HEK293 (cell line): ENCODE data around the gene MKKS.

Experiments
- BCL11A ChIP-seq: fragments of 450-650 bp; formaldehyde crosslinking; IDR thresholded peaks from 2 replicates; pipeline ENCODE4 v1.5.1; 2016; ENCODE audit warnings: low read depth, missing biosample characterization, missing genetic modification characterization
- FEZF1 ChIP-seq: fragments of 450-650 bp; formaldehyde crosslinking; IDR thresholded peaks from 2 replicates; pipeline ENCODE4 v1.5.1; 2016; ENCODE audit warnings: missing biosample characterization, missing genetic modification characterization
- SP7 ChIP-seq: fragments of 450-650 bp; formaldehyde crosslinking; IDR thresholded peaks from 2 replicates; pipeline ENCODE4 v1.5.1; 2016; ENCODE audit warnings: missing biosample characterization, missing genetic modification characterization
- ZBTB17 ChIP-seq: fragments of 450-650 bp; formaldehyde crosslinking; IDR thresholded peaks from 2 replicates; pipeline ENCODE4 v1.5.1; 2016; ENCODE audit warnings: missing biosample characterization, missing genetic modification characterization
- ZBTB26 ChIP-seq: fragments of 450-650 bp; formaldehyde crosslinking; optimal IDR thresholded peaks from 2 replicates; pipeline ENCODE3; 2016; ENCODE audit warnings: missing biosample characterization, mild to moderate bottlenecking, missing genetic modification characterization
- ZNF10 ChIP-seq: fragments of 450-650 bp; formaldehyde crosslinking; IDR thresholded peaks from 2 replicates; pipeline ENCODE4 v1.5.1; 2017; ENCODE audit warnings: missing biosample characterization, missing genetic modification characterization
- ZNF175 ChIP-seq: fragments of 450-650 bp; formaldehyde crosslinking; IDR thresholded peaks from 2 replicates; pipeline ENCODE4 v1.5.1; 2016; ENCODE audit warnings: missing biosample characterization, missing genetic modification characterization
- ZNF280C ChIP-seq: fragments of 450-650 bp; formaldehyde crosslinking; IDR thresholded peaks from 2 replicates; pipeline ENCODE4 v1.5.1; 2016; ENCODE audit warnings: missing biosample characterization, missing genetic modification characterization
- ZNF302 ChIP-seq: fragments of 450-650 bp; formaldehyde crosslinking; IDR thresholded peaks from 2 replicates; pipeline ENCODE4 v1.5.1; 2016; ENCODE audit warnings: missing biosample characterization, missing genetic modification characterization, low read depth
- ZNF416 ChIP-seq: fragments of 450-650 bp; formaldehyde crosslinking; IDR thresholded peaks from 2 replicates; pipeline ENCODE4 v1.5.1; 2016; ENCODE audit warnings: missing biosample characterization, missing genetic modification characterization
- ZNF426 ChIP-seq: fragments of 450-650 bp; formaldehyde crosslinking; IDR thresholded peaks from 2 replicates; pipeline ENCODE4 v1.5.1; 2017; ENCODE audit warnings: missing biosample characterization, missing genetic modification characterization, mild to moderate bottlenecking, inconsistent platforms, moderate library complexity
- ZNF473 ChIP-seq: fragments of 450-650 bp; formaldehyde crosslinking; IDR thresholded peaks from 2 replicates; pipeline ENCODE4 v1.5.1; 2017; ENCODE audit warnings: missing biosample characterization, missing genetic modification characterization
- ZNF513 ChIP-seq: fragments of 450-650 bp; IDR thresholded peaks from 2 replicates; pipeline ENCODE4 v1.5.1; 2018; ENCODE audit warnings: missing biosample characterization, missing genetic modification characterization
- ZNF514 ChIP-seq: fragments of 450-650 bp; formaldehyde crosslinking; IDR thresholded peaks from 2 replicates; pipeline ENCODE4 v1.5.1; 2016; ENCODE audit warnings: missing biosample characterization, missing genetic modification characterization
- ZNF548 ChIP-seq: fragments of 450-650 bp; formaldehyde crosslinking; IDR thresholded peaks from 2 replicates; pipeline ENCODE4 v1.5.1; 2016; ENCODE audit warnings: missing biosample characterization, missing genetic modification characterization
- ZNF558 ChIP-seq: fragments of 450-650 bp; formaldehyde crosslinking; IDR thresholded peaks from 2 replicates; pipeline ENCODE4 v1.5.1; 2016; ENCODE audit warnings: missing biosample characterization, missing genetic modification characterization
- ZNF645 ChIP-seq: fragments of 450-650 bp; formaldehyde crosslinking; IDR thresholded peaks from 2 replicates; pipeline ENCODE4; 2016; ENCODE audit warnings: missing biosample characterization, missing genetic modification characterization
- ZNF670 ChIP-seq: fragments of 450-650 bp; formaldehyde crosslinking; IDR thresholded peaks from 2 replicates; pipeline ENCODE4 v1.5.1; 2016; ENCODE audit warnings: missing biosample characterization, missing genetic modification characterization, low read depth
- ZNF701 ChIP-seq: fragments of 450-650 bp; formaldehyde crosslinking; IDR thresholded peaks from 2 replicates; pipeline ENCODE4 v1.5.1; 2016; ENCODE audit warnings: missing biosample characterization, missing genetic modification characterization
- ZNF791 ChIP-seq: fragments of 450-650 bp; formaldehyde crosslinking; IDR thresholded peaks from 2 replicates; pipeline ENCODE4 v1.5.1; 2016; ENCODE audit warnings: missing biosample characterization, missing genetic modification characterization
- ZSCAN30 ChIP-seq: fragments of 450-650 bp; IDR thresholded peaks from 2 replicates; pipeline ENCODE4 v1.5.1; 2018; ENCODE audit warnings: missing biosample characterization, mild to moderate bottlenecking, missing genetic modification characterization, moderate library complexity
- TF ChIP-seq, protein P1 (sequence below): fragments of 450-650 bp; formaldehyde crosslinking; IDR thresholded peaks from 2 replicates; pipeline ENCODE4 v1.5.1; 2016; ENCODE audit warnings: missing biosample characterization, missing genetic modification characterization, borderline replicate concordance
- TF ChIP-seq, protein P2 (sequence below): fragments of 450-650 bp; formaldehyde crosslinking; IDR thresholded peaks from 2 replicates; pipeline ENCODE4 v1.5.1; 2017; ENCODE audit warnings: missing biosample characterization, missing genetic modification characterization
- TF ChIP-seq, protein P3 (sequence below): fragments of 450-650 bp; formaldehyde crosslinking; IDR thresholded peaks from 2 replicates; pipeline ENCODE4 v1.5.1; 2016; ENCODE audit warnings: missing biosample characterization, missing genetic modification characterization

Gene MKKS

DNA sequence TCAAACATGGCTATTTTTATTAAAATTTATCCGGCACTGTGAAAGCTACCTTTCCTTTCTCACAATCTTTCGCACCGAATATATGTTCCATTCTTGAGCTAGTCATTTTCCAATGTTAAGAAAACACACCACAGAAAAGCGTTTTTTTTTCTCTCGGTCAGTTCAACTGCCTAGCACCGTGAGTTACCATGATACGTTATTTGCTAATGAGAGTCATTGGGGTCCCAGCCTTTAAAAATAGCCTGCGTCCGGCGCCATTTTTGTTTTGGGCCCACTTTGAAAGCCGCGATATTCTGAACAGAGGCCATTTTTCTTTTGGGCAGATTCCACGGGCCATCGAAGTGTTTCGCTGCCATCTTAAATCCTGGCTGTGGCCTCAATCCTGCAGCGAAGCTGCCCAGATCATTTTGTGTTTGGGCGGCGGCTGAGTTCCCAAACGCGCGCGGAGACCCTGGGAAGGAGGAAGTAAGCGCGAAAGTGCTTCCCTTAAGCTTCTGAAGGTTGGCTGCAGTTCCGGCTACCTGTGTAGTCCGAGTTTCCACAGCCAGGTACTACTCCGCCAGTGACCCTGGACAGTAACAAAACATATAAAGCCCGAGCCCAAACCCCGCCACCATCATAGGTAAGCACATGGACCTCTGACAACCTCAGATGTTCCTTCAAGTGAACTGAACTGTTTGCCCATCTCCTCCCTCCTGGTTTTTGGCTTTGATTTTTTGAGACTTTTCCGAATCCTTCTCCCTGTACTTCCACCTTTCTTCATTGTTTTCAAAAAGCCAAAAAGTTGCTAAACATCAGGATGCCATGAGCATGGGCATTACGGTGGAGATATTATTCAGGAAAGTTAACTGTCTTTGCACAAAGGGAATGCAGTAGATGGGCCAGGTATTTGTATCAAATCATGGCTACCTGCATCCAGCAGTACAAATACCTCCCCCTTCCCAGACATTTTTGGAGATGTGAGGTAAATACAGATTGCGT is 1.1 kb upstream of the MKKS start, which contains the start of gene SLX4IP (continued):
- no peak for TF ChIP-seq ZNF645 (tag by site-specific recombination)
- no peak for TF ChIP-seq ZNF10 (tag by site-specific recombination)
- TF ChIP-seq, protein P1, sequence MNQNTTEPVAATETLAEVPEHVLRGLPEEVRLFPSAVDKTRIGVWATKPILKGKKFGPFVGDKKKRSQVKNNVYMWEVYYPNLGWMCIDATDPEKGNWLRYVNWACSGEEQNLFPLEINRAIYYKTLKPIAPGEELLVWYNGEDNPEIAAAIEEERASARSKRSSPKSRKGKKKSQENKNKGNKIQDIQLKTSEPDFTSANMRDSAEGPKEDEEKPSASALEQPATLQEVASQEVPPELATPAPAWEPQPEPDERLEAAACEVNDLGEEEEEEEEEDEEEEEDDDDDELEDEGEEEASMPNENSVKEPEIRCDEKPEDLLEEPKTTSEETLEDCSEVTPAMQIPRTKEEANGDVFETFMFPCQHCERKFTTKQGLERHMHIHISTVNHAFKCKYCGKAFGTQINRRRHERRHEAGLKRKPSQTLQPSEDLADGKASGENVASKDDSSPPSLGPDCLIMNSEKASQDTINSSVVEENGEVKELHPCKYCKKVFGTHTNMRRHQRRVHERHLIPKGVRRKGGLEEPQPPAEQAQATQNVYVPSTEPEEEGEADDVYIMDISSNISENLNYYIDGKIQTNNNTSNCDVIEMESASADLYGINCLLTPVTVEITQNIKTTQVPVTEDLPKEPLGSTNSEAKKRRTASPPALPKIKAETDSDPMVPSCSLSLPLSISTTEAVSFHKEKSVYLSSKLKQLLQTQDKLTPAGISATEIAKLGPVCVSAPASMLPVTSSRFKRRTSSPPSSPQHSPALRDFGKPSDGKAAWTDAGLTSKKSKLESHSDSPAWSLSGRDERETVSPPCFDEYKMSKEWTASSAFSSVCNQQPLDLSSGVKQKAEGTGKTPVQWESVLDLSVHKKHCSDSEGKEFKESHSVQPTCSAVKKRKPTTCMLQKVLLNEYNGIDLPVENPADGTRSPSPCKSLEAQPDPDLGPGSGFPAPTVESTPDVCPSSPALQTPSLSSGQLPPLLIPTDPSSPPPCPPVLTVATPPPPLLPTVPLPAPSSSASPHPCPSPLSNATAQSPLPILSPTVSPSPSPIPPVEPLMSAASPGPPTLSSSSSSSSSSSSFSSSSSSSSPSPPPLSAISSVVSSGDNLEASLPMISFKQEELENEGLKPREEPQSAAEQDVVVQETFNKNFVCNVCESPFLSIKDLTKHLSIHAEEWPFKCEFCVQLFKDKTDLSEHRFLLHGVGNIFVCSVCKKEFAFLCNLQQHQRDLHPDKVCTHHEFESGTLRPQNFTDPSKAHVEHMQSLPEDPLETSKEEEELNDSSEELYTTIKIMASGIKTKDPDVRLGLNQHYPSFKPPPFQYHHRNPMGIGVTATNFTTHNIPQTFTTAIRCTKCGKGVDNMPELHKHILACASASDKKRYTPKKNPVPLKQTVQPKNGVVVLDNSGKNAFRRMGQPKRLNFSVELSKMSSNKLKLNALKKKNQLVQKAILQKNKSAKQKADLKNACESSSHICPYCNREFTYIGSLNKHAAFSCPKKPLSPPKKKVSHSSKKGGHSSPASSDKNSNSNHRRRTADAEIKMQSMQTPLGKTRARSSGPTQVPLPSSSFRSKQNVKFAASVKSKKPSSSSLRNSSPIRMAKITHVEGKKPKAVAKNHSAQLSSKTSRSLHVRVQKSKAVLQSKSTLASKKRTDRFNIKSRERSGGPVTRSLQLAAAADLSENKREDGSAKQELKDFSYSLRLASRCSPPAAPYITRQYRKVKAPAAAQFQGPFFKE (tag by site-specific recombination): no peak
- no peak for TF ChIP-seq ZNF548 (tag by site-specific recombination)
- no peak for TF ChIP-seq ZNF514 (tag by site-specific recombination)
- no peak for TF ChIP-seq ZNF175 (tag by site-specific recombination)
- no peak for TF ChIP-seq ZBTB26 (tag by site-specific recombination)
- TF ChIP-seq BCL11A: no peak
- TF ChIP-seq ZSCAN30 (tag by site-specific recombination): no peak
- TF ChIP-seq, protein P2, sequence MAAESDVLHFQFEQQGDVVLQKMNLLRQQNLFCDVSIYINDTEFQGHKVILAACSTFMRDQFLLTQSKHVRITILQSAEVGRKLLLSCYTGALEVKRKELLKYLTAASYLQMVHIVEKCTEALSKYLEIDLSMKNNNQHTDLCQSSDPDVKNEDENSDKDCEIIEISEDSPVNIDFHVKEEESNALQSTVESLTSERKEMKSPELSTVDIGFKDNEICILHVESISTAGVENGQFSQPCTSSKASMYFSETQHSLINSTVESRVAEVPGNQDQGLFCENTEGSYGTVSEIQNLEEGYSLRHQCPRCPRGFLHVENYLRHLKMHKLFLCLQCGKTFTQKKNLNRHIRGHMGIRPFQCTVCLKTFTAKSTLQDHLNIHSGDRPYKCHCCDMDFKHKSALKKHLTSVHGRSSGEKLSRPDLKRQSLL (tag by site-specific recombination): no peak
- TF ChIP-seq SP7 (tag by site-specific recombination): no peak
- TF ChIP-seq ZNF302 (tag by site-specific recombination): no peak
- no peak for TF ChIP-seq ZNF473 (tag by site-specific recombination)
- no peak for TF ChIP-seq ZNF280C
- TF ChIP-seq, protein P3, sequence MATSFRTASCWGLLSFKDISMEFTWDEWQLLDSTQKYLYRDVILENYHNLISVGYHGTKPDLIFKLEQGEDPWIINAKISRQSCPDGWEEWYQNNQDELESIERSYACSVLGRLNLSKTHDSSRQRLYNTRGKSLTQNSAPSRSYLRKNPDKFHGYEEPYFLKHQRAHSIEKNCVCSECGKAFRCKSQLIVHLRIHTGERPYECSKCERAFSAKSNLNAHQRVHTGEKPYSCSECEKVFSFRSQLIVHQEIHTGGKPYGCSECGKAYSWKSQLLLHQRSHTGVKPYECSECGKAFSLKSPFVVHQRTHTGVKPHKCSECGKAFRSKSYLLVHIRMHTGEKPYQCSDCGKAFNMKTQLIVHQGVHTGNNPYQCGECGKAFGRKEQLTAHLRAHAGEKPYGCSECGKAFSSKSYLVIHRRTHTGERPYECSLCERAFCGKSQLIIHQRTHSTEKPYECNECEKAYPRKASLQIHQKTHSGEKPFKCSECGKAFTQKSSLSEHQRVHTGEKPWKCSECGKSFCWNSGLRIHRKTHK (tag by site-specific recombination): no peak
- no peak for TF ChIP-seq ZNF701 (tag by site-specific recombination)
- peak; percentile 86 for TF ChIP-seq ZBTB17 (tag by site-specific recombination)
- no peak for TF ChIP-seq ZNF426
- no peak for TF ChIP-seq ZNF791 (tag by site-specific recombination)
- TF ChIP-seq ZNF670 (tag by site-specific recombination): no peak
- TF ChIP-seq ZNF416 (tag by site-specific recombination): no peak
- no peak for TF ChIP-seq FEZF1
- no peak for TF ChIP-seq ZNF558 (tag by site-specific recombination)
- TF ChIP-seq ZNF513: peak; percentile 62
